ENCODE data around the gene CD163L1.
"Not testable (repeated sequence)": the region's sequence is repeated elsewhere in the genome, so short reads cannot be mapped to it uniquely, and the experiment has no call there.

The CD163L1 gene

GRCh38 chr12:7403466-7403865 lies 40.5 kb downstream of the CD163L1 start:
- no peak for DNase-seq

GRCh38 chr12:7399089-7399488 lies 44.9 kb downstream of the CD163L1 start:
- DNase-seq, result no peak

DNA sequence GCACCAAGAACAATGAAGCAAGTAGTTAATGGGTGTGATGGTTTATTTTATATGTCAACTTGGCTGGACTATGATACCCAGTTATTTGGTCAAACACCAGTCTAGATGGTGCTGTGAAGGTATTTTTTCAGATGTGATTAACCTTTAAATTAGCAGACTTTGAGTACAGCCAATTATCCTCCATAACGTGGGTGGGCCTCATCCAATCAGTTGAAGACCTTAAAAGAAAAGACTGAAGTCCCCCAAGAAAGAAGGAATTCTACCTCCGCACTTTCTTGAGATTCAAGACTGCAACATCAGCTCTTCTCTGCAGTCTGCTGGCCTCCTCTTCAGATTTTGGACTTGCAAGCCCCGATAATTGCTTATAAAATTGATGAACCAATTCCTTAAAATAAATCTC lies 47.5 kb downstream of the CD163L1 start:
- no peak for DNase-seq

DNA sequence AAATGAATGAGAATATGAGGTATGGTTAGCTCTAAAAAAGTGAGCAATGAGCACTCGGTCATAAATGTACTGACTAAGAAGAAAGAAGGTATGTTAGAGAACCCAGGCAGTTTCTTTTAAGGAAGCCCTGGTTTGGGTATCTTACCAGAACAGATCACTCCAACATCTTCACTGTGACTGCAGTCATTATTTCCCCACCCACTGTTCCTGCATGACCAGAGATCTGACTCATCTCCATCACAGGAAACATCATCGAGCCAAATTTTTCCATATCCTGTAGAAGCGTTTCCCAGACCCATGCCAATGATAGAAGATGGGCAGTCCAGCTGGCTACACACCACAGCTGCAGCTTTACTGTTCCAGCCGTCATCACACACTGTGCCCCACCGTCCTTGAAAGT lies 48.0 kb downstream of the CD163L1 start:
- DNase-seq, result no peak

DNA sequence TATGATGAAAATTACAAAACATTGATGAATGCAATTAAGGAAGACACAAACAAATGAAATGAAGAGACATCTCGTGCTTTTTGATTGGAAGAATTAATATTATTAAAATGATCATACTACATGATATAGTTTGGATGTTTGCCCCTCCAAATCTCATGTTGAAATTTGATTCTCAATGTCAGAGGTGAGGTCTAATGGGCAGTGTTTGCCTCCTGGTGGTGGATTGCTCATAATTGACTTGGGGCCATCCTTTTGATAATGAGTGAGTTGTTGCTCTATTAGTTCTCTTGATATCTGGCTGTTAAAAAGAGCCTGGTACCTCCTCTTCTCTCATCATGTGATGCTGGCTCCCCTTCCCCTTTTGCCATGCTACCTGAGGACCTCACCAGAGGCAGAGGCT lies 56.7 kb downstream of the CD163L1 start:
- DNase-seq, result no peak

GRCh38 chr12:7383157-7383556 lies 60.8 kb downstream of the CD163L1 start:
- DNase-seq, result no peak

- no peak for DNase-seq
Observed at GRCh38 chr12:7376196-7376595, 67.8 kb downstream of the CD163L1 start.

- no peak for DNase-seq
Observed at GRCh38 chr12:7375145-7375543, 68.8 kb downstream of the CD163L1 start.

DNA sequence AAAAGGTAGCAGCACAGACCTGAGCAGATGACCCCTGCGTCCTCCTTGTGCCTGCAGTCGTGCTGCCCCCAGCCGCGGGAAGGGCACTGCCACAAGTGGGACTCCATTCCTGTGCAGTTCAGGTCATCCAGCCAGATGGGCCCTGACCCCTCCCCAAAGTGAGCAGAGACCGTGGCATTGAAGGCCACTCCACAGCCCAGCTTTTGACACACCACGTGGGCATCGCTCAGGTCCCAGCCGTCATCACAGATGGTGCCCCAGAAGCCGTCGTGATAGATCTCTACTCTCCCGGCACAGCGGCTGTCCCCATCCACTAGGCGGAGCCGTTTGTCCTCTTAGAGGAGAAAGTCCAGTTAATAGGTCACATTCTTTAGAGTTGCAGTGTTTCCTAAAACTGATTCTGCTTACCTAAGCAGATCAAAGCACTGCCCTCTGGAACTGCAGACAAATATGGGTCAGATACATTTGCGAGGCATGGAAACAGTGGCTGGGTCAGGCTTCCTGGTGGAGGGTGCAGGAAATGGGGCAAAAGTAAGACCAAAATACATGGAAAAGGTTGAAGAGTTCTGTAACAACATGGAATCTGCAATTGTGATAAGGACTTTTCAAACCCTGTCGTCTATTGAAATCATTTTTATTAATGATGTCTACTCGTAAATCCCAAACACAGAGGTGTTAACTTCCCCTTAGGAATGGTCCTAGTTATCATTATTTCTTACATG lies 69.4 kb downstream of the CD163L1 start:
- no peak for DNase-seq

- no peak for DNase-seq
Observed at GRCh38 chr12:7373226-7373625, 70.7 kb downstream of the CD163L1 start.

DNA sequence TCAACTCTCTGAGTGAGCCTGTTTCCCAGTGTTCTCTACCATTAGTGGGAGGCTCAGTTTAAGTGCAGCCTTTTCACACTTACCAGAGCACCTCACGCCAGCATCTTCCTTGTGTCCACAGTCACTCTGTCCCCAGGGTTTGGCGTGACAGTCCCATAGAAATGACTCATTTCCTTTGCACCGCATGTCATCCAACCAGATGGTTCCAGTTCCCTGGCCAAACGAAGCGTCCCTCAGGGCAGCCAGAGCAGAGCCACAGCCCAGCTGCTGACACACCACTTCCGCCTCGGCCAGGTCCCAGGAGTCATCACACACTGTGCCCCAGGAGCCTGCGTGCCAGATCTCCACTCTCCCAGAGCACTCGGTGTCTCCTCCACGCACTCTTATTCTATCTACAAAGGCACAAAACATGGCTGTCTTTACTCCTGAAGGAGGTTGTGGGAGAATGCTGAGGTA lies 74.7 kb downstream of the CD163L1 start:
- no peak for DNase-seq

DNA sequence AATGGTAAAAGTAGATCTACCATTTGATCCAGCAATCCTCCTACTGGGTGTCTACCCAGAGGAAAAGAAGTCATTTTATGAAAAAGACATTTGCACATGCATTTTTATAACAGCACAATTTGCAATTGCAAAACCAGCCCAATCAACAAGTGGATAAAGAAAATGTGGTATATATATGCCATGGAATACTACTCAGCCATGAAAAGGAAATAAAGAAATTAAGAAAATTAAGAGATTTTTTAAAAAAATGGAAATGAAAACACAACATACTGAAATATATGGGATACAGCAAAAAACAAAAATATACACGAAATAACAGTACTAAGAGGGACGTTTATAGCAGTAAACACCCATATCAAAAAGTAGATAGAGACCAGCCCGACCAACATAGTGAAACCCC lies 81.2 kb downstream of the CD163L1 start:
- DNase-seq, result no peak

GRCh38 chr12:7361265-7361664 lies 82.7 kb downstream of the CD163L1 start:
- DNase-seq, result no peak

DNA sequence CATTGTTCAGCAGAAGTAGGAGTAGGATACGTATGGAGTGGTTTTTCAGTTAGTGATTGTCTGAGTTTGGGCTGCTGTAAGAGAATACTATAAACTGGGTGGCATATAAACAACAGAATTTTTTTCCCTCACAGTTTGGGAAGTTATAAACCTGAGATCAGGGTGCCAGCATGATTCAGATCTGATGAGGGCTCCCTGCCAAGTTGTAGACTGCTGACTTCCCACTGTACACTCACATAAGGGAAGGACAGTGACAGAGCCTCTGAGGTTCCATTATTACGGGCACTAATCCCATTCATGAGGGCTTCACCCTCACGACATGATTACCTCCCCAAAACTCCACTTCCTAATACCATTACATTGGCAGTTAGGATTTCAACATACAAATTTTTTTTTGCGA lies 89.4 kb downstream of the CD163L1 start:
- no peak for DNase-seq

GRCh38 chr12:7352661-7353060 lies 91.3 kb downstream of the CD163L1 start:
- no peak for DNase-seq

GRCh38 chr12:7351177-7351576 lies 92.8 kb downstream of the CD163L1 start:
- no peak for DNase-seq

GRCh38 chr12:7349418-7349817 lies 94.5 kb downstream of the CD163L1 start:
- DNase-seq, result no peak

- DNase-seq, result no peak
Observed at GRCh38 chr12:7346551-7347225, 97.3 kb downstream of the CD163L1 start.

DNA sequence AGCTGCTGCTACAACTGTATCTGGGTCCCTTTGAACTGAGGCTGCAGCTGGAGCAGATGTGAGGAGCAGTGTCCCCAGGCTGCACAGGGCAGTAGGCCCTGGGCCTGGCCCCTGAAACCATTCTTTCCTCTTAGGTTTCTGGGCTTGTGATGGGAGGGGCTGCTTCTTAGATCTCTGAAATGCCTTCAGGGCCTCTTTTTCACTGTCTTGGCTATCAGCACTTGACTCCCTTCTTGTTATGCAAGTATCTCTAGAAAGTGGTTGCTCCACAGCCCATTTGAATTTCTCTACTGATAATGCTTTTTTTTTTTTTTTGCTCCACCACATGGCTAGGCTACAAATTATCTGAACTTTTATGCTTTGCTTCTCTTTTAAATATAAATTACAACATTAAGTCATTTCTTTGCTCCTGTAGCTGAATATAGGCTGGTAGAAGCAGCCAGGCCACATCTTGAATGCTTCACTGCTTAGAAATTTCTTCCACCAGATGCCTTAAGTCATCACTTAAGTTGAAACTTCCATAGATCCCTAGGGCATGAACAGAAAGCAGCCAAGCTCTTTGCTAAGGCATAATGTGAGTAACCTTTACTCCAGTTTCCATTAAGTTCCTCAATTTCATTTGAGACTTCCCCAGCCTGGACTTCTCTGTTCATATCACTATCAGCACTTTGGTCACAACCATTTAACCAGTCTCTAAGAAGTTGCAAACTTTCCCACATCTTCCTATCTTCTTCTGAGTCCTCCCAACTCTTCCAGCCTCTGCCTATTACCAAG lies 98.9 kb downstream of the CD163L1 start:
- no peak for DNase-seq

DNA sequence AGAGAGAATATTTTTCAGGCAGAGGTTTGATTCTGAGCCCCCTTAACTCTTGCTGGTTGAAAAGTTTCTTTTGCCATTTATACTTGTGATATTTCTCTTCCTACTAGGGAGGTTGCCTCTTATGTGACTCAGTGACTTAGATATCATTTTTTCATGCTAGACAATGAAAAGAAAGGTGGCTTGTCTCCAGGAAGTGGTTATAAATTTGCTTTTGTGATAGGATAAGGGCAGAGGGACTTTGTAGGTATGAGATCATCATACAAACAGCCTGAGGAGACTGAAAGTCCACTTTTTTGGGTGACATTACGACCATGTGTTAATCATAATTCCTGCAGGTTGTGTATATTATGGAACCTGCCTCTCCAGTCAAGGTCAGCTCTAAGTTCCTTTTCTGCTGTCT lies 104.3 kb downstream of the CD163L1 start:
- no peak for DNase-seq

GRCh38 chr12:7337790-7338189 lies 106.2 kb downstream of the CD163L1 start:
- not testable (repeated sequence) for DNase-seq

DNA sequence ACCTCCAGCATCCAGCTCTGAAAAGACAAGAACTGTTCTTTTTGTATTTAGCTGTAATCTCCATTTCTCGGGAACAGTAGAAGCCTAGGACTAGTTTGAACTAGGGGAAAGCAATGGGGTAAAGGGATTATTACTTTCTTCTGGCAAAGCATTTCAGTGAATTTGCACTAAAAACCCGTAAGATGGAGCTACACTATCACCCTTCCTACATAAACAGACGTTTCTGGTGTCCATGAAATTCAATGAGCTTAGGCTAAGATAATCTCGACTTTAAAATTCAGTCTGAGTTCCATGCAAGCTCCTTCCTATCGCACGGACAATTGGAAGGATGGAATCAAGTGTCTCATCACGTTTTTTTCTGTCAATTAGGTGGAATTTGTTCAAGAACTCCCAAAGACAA lies 116.0 kb downstream of the CD163L1 start:
- no peak for DNase-seq

- no peak for DNase-seq
Observed at GRCh38 chr12:7324176-7324575, 119.8 kb downstream of the CD163L1 start.

- no peak for DNase-seq
Observed at GRCh38 chr12:7322599-7322998, 121.4 kb downstream of the CD163L1 start.

Measured in activated naive CD4-positive, alpha-beta T cell treated with anti-CD3 and anti-CD28 coated beads, Interleukin-2, amount 50 U/mL, for 16 hours (primary cell).